Astrocyte of the spinal cord (primary cell): Measurements from ENCODE around the gene ATP8B4.

ENCODE experiments used
- DNase-seq: peaks from one replicate; pipeline ENCODE4 v3.0.0; 2011; ENCODE audit warnings: low read depth, low spot score
- H3K4me3 ChIP-seq: 2 replicates; pipeline ENCODE4 v1.5.1; 2011; ENCODE audit warnings: low read depth, mild to moderate bottlenecking, low read length, moderate library complexity
- CTCF ChIP-seq: IDR thresholded peaks from 2 replicates; pipeline ENCODE4 v1.5.1; 2012; ENCODE audit warnings: low read depth, mild to moderate bottlenecking, low read length, inconsistent platforms
- in situ Hi-C: cut with HindIII; loops from 2 replicates; pipeline ENCODE4 v1.10.0; 2017; ENCODE audit warnings: low sequenced_read_pairs

Gene ATP8B4

GRCh38 chr15:50050986-50051743 is 67.9 kb downstream of the ATP8B4 start:
- in situ Hi-C loops: no loop called here
- no peak for DNase-seq
- no peak overlapping the region for H3K4me3 ChIP-seq
- no peak for TF ChIP-seq CTCF

GRCh38 chr15:50049871-50050270 is 69.2 kb downstream of the ATP8B4 start:
- peak; percentile 25 for DNase-seq

GRCh38 chr15:50046867-50047266 is 72.2 kb downstream of the ATP8B4 start:
- in situ Hi-C loops: no loop called here
- no peak for TF ChIP-seq CTCF
- H3K4me3 ChIP-seq: no peak overlapping the region
- DNase-seq: no peak

More at GRCh38 chr15:50049871-50050270, 69.2 kb downstream of the ATP8B4 start:
- H3K4me3 ChIP-seq: no peak overlapping the region
- in situ Hi-C loops: no loop called here
- TF ChIP-seq CTCF: no peak

DNA sequence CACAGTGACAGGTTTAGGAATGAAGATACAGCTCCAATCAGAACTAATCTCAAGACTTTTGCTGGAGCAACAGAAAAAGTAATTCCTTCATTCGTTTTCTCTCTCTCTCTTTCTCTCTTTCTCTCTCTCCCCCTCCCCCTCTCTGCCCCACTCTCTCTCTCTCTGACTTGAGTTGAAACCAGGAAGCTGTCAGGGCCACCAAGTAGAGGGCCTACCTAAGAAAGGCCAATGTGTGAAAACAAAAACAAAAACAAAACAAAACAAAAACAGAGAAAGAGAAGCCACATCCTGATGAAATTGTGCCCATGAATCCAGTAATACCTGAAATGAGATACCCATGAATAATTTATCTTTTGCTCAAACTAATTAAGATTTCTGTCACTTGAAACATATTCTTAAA is 72.9 kb downstream of the ATP8B4 start:
- no peak overlapping the region for H3K4me3 ChIP-seq
- in situ Hi-C loops: no loop called here
- no peak for DNase-seq
- no peak for TF ChIP-seq CTCF

DNA sequence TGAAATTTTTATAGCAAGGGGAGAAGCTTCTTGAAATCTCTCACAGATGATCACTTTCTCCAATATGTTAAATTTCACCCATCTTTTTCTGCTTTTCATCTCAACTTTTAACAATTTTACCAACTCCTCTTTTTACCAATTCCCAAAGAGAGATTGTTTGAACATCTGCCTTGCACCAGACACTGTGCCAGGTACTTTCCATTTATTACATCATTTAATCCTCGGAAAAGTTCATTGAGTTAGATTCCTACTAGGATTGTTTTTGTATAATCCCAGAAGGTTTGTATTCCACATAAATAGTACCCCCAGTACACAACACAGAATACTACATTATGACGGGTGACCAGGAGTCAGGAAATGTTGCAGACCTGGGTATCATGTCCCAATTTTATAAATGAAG is 74.1 kb downstream of the ATP8B4 start:
- in situ Hi-C loops: no loop called here
- no peak overlapping the region for H3K4me3 ChIP-seq
- no peak for DNase-seq
- no peak for TF ChIP-seq CTCF

DNA sequence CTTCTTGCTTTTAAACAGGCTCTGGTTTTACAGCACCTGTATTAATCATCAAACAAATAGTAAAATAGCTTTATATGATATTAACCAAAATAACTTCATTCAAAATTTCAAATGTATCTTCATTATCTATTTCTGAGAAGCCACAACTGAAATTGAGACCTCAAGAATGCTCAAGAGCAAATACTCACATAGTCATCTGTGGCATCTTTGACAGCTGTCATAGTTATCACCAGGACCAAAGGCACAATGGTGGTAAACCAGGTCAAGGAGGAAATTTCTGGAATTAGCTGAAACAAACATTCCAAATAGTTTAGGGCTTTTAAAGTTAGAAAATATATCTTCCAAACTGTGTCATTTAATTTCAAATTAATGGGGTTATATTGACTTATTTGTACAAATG is 74.6 kb downstream of the ATP8B4 start:
- no peak for DNase-seq
- TF ChIP-seq CTCF: no peak
- H3K4me3 ChIP-seq: no peak overlapping the region
- in situ Hi-C loops: no loop called here

DNA sequence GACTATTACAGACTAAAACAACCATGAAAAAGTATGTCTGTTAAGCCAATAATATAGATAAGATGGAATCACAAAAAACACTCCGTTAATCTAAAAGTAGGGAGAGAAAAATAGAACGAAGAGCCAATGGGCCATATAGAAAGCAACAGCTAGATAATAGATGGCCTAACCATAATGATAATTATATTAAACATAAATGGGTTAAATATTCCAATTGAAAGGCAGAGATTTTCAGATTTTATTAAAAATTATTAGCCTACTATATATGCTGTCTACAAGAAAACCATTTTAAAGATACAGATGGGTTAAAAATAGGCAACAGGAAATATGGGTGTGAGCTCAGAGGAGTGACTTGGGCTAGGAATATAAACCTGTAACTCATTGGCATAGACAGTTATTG is 76.3 kb downstream of the ATP8B4 start:
- H3K4me3 ChIP-seq: no peak overlapping the region
- DNase-seq: no peak
- TF ChIP-seq CTCF: no peak
- in situ Hi-C loops: no loop called here
